ENCODE data around the gene CAMK2A. TPM values are rescaled to one million over a fixed set of nuclear protein-coding genes. Genes with fewer than 3 reads are reported as not detected.

Gene CAMK2A
- total RNA-seq (ENCODE audit: low replicate concordance): 0.09 TPM in 1 of 2 replicates, not detected in the other

DNA sequence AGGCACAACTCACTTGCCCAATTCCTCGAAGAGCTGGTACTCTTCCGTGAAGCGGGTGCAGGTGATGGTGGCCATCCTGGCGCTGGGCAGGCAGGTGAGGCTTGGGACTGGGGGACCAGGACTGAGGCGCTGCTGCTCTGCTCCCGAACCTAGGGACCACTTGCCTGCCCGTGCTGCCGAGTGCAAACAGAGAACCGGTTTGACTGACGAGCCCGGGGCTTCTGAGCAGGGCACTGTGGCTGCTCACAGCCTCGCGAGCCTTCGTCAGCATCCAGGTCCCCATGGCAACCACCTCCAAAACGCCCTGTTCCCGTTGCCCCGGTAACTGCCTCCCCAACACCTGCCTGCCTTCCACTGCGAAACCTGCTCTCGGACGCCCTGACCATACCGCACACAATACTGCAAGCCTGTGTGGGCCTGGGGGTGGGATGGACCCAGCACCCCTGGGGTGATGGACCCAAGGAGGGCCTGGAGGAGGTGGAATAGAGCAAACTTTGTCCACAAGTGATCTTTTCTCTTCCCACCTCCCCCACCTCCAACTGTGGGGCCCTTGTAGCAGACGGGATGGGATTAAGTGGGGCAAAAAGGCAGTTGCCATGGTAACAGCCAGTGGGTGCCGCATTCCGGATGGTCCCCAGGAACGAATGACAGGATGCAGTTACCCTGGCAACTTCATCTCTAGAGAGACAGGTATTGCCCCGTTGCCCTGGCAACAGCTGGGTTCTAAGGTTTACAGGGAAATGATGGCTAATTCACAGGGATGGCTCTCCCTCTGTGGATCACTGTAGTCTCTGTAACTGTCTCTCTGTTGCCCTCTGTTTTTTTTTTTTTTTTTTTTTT is at the start of gene CAMK2A:
TSS of gene CAMK2A (minus strand) at position 223 of the 840 bp plus-strand sequence. CDS start at position 75, 148 bp downstream.
- DNase-seq (ENCODE audit: low read depth): no peak
- no peak within 1 kb of the TSS for H3K4me3 ChIP-seq (ENCODE audit: low read depth, low read length)
- TF ChIP-seq, protein P1, sequence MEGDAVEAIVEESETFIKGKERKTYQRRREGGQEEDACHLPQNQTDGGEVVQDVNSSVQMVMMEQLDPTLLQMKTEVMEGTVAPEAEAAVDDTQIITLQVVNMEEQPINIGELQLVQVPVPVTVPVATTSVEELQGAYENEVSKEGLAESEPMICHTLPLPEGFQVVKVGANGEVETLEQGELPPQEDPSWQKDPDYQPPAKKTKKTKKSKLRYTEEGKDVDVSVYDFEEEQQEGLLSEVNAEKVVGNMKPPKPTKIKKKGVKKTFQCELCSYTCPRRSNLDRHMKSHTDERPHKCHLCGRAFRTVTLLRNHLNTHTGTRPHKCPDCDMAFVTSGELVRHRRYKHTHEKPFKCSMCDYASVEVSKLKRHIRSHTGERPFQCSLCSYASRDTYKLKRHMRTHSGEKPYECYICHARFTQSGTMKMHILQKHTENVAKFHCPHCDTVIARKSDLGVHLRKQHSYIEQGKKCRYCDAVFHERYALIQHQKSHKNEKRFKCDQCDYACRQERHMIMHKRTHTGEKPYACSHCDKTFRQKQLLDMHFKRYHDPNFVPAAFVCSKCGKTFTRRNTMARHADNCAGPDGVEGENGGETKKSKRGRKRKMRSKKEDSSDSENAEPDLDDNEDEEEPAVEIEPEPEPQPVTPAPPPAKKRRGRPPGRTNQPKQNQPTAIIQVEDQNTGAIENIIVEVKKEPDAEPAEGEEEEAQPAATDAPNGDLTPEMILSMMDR (IDR thresholded peaks at IDR 0.05; ENCODE audit: insufficient read depth, low read length): no peak

DNA sequence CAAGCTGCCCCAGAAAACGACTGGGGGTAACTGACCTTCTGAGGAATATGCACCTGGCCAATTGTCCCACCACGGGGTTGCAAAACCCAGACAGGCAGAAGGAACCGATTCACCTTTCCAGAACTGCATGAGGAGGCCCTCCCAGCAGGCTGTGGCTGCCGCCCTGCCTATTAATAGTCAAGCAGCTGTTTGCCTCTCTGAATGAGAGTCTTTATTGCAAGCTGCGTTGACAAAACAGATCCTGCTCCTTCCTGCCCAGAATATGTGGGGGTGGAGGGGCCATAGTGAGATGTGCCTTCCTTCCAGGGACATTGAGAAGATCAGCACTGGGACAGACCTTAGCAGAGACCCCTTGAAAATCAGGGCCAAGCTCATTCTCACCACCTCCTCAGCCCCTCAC is 49.6 kb upstream of the CAMK2A start:
- TF ChIP-seq, protein P1 (IDR thresholded peaks at IDR 0.05; ENCODE audit: insufficient read depth, low read length): no peak
- DNase-seq (ENCODE audit: low read depth): no peak
- no peak overlapping the region for H3K4me3 ChIP-seq (ENCODE audit: low read depth, low read length)

DNA sequence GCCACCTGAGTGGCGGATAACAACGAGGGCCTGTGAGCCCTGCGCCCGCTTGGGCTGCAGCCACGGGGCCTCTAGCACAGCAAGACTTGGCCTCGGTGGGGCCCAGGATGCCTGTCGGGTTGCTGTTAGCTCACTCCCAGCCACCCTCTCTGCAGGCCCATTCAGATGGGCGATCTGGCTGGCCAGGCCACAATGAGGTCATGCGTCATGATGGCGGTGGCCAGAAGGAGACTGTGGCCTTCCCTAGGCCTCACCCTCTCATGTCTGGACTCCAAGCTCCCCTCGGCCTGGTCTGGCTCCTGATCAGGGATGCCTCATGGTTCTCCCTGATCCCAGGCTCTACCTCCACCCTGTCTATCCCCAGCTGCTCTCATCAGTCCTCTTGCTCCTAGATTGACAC is 49.0 kb upstream of the CAMK2A start:
- TF ChIP-seq, protein P1 (IDR thresholded peaks at IDR 0.05; ENCODE audit: insufficient read depth, low read length): no peak
- no peak for DNase-seq (ENCODE audit: low read depth)
- H3K4me3 ChIP-seq (ENCODE audit: low read depth, low read length): no peak overlapping the region

DNA sequence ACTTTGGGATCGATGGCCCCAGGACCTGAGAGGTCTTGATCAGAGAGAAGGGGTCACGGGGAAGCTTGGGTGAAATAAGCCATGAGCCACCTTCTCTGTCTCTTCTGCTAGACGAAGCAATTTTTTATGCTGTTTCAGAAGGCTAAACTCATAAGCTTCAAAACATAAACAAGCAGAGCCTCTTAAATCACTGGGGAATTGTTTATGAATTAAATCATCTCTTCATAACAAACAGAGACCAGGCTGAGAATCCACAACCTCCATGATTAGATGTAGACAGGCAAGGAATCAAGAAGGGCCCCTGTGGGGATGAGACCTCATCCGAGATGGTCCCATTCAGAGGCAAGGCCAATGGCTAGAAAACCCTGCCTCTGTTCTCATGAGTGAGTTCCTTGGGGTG is 46.2 kb upstream of the CAMK2A start:
- no peak for DNase-seq (ENCODE audit: low read depth)
- TF ChIP-seq, protein P1 (IDR thresholded peaks at IDR 0.05; ENCODE audit: insufficient read depth, low read length): no peak
- H3K4me3 ChIP-seq (ENCODE audit: low read depth, low read length): no peak overlapping the region

DNA sequence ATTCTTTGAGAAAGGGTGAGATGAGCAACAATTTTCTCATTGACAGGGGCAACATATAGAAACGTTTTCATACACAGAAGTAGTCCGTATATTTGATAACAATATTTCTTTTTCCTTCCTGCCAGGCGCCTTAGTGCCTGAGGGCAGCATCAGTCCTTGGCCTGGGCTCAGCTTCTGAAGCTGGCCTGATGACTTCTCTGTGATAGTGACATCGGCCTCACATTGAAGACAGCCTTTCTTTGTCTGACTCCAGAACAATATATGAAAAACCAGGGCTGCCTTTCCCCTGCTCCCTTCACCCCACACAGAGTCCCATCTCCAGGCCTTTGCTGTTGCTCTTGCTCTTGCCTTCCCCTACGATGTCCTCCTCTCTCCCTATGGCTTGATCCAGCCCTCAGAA is 43.8 kb upstream of the CAMK2A start:
- no peak overlapping the region for H3K4me3 ChIP-seq (ENCODE audit: low read depth, low read length)
- TF ChIP-seq, protein P1 (IDR thresholded peaks at IDR 0.05; ENCODE audit: insufficient read depth, low read length): no peak
- no peak for DNase-seq (ENCODE audit: low read depth)

DNA sequence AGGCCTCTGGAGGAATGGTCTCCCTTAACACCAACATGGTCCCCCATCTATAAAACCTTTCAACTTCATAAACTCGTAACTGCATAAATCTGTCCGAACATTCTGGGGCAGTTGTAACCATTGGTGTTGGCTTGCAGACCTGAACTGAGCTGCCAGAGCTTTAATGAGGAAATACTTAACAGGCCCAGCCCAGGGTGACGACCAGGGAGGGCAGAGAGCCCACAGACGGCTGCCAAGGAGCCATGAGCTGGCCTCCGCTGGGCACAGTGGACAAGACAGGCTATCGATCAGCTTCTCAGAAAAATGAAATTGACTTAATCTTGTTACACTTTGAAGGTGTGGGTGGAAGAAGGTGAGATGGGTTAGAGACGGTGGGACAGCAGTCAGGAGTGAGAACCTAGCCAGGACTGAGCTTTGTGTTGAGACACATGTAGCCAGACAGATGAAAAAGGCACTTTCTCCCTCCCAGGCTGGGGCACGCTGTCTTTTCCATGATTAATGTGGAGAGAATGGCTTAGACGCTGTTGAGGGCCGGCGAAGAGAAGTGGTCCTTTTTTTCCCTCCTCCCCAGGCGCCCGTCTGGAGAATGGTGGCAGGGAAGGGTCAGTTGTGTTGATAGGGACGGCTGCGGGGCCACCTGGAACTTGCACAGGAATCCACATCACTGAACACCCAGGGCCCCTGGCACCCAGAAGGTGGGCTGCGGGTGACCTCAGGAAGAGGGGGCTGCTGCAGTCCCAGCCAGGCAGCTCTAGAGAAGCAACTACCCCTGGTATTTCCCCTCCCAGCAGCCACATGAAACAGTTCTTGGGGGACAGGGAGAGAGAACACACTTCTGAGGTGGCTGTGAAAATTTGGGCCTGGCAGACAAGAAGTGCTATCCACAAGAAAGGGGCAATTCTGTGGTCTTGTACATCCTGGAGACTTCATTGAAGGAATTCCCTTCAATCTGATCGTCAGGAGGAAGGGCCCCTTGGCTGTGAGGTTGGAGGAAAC is 40.6 kb upstream of the CAMK2A start:
- DNase-seq (ENCODE audit: low read depth): peak; percentile 19
- TF ChIP-seq, protein P1 (IDR thresholded peaks at IDR 0.05; ENCODE audit: insufficient read depth, low read length): no peak
- H3K4me3 ChIP-seq (ENCODE audit: low read depth, low read length): no peak overlapping the region

All from fibroblast of the aortic adventitia (primary cell).